Measurements from ENCODE around the gene DNAI4. TPM values are rescaled to one million over a fixed set of nuclear protein-coding genes. Genes with fewer than 3 reads are reported as not detected.

The DNAI4 gene
- total RNA-seq, 1 experiment from 2014 or later, result 2.1 TPM

GRCh38 chr1:66769512-66770229 lies 155.0 kb downstream of the DNAI4 start:
- no peaks in the 10 kb centered on the region for H3K4me1 Mint-ChIP-seq
- H3K27me3 Mint-ChIP-seq (ENCODE audit: low read depth), result no peaks in the 10 kb centered on the region
- ChIA-PET CTCF (no interaction called here), POLR2A (no interaction called here)
- DNase-seq (ENCODE audit: low spot score) (no peak), ATAC-seq (no peak)
- no peak overlapping the region for H3K4me3 Mint-ChIP-seq
- no peaks in the 10 kb centered on the region for H3K36me3 Mint-ChIP-seq
- H3K27ac Mint-ChIP-seq, result no peak overlapping the region
- no peaks in the 10 kb centered on the region for H3K9me3 Mint-ChIP-seq
- TF ChIP-seq NR3C1 (CRISPR knock-in tag; conservative IDR thresholded peaks at IDR 0.05; ENCODE audit: low read depth) (no peak), NR2C2 (CRISPR knock-in tag; IDR thresholded peaks at IDR 0.05) (no peak), HMGA2 (CRISPR knock-in tag; IDR thresholded peaks at IDR 0.05) (no peak), ARID4B (CRISPR knock-in tag; IDR thresholded peaks at IDR 0.05; ENCODE audit: borderline replicate concordance) (no peak), CREM (CRISPR knock-in tag; IDR thresholded peaks at IDR 0.05) (no peak), TEAD4 (CRISPR knock-in tag; IDR thresholded peaks at IDR 0.05) (no peak), CREB1 (CRISPR knock-in tag; IDR thresholded peaks at IDR 0.05) (no peak)
- TF ChIP-seq, protein P1, sequence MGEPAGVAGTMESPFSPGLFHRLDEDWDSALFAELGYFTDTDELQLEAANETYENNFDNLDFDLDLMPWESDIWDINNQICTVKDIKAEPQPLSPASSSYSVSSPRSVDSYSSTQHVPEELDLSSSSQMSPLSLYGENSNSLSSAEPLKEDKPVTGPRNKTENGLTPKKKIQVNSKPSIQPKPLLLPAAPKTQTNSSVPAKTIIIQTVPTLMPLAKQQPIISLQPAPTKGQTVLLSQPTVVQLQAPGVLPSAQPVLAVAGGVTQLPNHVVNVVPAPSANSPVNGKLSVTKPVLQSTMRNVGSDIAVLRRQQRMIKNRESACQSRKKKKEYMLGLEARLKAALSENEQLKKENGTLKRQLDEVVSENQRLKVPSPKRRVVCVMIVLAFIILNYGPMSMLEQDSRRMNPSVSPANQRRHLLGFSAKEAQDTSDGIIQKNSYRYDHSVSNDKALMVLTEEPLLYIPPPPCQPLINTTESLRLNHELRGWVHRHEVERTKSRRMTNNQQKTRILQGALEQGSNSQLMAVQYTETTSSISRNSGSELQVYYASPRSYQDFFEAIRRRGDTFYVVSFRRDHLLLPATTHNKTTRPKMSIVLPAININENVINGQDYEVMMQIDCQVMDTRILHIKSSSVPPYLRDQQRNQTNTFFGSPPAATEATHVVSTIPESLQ (CRISPR knock-in tag; IDR thresholded peaks at IDR 0.05), result no peak
- TF ChIP-seq, protein P2, sequence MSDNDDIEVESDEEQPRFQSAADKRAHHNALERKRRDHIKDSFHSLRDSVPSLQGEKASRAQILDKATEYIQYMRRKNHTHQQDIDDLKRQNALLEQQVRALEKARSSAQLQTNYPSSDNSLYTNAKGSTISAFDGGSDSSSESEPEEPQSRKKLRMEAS (CRISPR knock-in tag; IDR thresholded peaks at IDR 0.05), result no peak
- TF ChIP-seq, protein P3, sequence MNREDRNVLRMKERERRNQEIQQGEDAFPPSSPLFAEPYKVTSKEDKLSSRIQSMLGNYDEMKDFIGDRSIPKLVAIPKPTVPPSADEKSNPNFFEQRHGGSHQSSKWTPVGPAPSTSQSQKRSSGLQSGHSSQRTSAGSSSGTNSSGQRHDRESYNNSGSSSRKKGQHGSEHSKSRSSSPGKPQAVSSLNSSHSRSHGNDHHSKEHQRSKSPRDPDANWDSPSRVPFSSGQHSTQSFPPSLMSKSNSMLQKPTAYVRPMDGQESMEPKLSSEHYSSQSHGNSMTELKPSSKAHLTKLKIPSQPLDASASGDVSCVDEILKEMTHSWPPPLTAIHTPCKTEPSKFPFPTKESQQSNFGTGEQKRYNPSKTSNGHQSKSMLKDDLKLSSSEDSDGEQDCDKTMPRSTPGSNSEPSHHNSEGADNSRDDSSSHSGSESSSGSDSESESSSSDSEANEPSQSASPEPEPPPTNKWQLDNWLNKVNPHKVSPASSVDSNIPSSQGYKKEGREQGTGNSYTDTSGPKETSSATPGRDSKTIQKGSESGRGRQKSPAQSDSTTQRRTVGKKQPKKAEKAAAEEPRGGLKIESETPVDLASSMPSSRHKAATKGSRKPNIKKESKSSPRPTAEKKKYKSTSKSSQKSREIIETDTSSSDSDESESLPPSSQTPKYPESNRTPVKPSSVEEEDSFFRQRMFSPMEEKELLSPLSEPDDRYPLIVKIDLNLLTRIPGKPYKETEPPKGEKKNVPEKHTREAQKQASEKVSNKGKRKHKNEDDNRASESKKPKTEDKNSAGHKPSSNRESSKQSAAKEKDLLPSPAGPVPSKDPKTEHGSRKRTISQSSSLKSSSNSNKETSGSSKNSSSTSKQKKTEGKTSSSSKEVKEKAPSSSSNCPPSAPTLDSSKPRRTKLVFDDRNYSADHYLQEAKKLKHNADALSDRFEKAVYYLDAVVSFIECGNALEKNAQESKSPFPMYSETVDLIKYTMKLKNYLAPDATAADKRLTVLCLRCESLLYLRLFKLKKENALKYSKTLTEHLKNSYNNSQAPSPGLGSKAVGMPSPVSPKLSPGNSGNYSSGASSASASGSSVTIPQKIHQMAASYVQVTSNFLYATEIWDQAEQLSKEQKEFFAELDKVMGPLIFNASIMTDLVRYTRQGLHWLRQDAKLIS (CRISPR knock-in tag; IDR thresholded peaks at IDR 0.05; ENCODE audit: borderline replicate concordance), result no peak

GRCh38 chr1:66768965-66769364 lies 155.7 kb downstream of the DNAI4 start:
- no peaks in the 10 kb centered on the region for H3K27me3 Mint-ChIP-seq (ENCODE audit: low read depth)
- DNase-seq (ENCODE audit: low spot score) (no peak), ATAC-seq (no peak)
- POLR2A ChIA-PET, result no interaction called here
- no peaks in the 10 kb centered on the region for H3K36me3 Mint-ChIP-seq
- H3K27ac Mint-ChIP-seq, result no peak overlapping the region
- CTCF ChIA-PET, result no interaction called here
- H3K4me3 Mint-ChIP-seq, result no peak overlapping the region
- H3K4me1 Mint-ChIP-seq, result no peaks in the 10 kb centered on the region
- H3K9me3 Mint-ChIP-seq, result no peaks in the 10 kb centered on the region
- no peak for TF ChIP-seq HMGXB4 (CRISPR knock-in tag; IDR thresholded peaks at IDR 0.05)
- TF ChIP-seq, protein P4, sequence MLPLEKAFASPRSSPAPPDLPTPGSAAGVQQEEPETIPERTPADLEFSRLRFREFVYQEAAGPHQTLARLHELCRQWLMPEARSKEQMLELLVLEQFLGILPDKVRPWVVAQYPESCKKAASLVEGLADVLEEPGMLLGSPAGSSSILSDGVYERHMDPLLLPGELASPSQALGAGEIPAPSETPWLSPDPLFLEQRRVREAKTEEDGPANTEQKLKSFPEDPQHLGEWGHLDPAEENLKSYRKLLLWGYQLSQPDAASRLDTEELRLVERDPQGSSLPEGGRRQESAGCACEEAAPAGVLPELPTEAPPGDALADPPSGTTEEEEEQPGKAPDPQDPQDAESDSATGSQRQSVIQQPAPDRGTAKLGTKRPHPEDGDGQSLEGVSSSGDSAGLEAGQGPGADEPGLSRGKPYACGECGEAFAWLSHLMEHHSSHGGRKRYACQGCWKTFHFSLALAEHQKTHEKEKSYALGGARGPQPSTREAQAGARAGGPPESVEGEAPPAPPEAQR (CRISPR knock-in tag; IDR thresholded peaks at IDR 0.05), result no peak
- TF ChIP-seq PRDM15 (CRISPR knock-in tag; IDR thresholded peaks at IDR 0.05), result no peak
- TF ChIP-seq SMAD4 (CRISPR knock-in tag; IDR thresholded peaks at IDR 0.05), result no peak
- TF ChIP-seq, protein P5, sequence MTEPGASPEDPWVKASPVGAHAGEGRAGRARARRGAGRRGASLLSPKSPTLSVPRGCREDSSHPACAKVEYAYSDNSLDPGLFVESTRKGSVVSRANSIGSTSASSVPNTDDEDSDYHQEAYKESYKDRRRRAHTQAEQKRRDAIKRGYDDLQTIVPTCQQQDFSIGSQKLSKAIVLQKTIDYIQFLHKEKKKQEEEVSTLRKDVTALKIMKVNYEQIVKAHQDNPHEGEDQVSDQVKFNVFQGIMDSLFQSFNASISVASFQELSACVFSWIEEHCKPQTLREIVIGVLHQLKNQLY (CRISPR knock-in tag; IDR thresholded peaks at IDR 0.05), result no peak
- no peak for TF ChIP-seq ETV6 (CRISPR knock-in tag; IDR thresholded peaks at IDR 0.05)
